ENCODE measurements around the gene PRKCA.

- no peak for TF ChIP-seq CTCF (IDR thresholded peaks at IDR 0.05)
- no peak for TF ChIP-seq EP300 (IDR thresholded peaks at IDR 0.05)
- TF ChIP-seq POLR2A (IDR thresholded peaks at IDR 0.05) = no peak
Observed at GRCh38 chr17:66714046-66715023, 411.9 kb downstream of the PRKCA start.

All from ovary (tissue), 3 donors.